COLO668 (cell line): ENCODE measurements around the gene DIS3L2.

Experiments
- DNase-seq: peaks from one replicate; lab custom pipeline; 2025; ENCODE audit not compliant: unreplicated experiment; lab: John Stamatoyannopoulos, UW

DIS3L2 gene

DNA sequence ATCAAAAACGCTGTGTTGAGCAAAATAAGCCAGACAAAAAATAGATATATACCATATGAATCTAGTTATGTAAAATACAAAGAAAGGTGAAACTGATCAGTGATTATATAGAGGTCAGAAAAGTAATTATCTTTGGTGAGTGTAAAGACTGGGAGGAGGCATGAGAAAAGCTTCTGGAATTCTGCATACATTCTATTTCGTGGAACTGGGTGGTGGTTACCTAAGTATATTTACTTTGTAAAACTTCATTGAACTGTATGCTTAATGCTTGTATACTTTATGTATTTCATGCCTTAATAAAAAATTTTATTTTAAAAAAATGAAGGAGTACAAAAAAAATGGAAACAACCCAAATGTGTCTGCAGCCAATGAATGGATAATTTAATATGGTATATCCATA is 263.9 kb downstream of the DIS3L2 start:
- no peak for DNase-seq

DNA sequence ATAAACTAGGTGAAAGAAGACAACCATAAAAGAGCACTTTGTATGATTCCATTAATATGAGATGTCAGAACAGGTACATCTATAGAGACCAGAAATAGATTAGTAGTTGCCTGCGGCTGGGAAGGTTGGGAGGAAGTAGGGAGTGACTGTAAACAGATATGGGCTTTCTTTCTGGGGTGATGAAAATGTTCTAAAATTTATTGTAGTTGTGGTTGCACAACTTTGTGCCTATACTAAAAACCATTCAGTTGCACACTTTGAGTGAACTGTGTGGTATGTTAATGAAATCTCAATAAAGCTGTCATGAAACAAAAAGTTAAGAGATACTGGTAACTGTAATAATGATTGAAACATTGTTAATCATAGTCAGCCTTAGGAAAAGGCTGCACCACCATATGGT is 264.4 kb downstream of the DIS3L2 start:
- no peak for DNase-seq

DNA sequence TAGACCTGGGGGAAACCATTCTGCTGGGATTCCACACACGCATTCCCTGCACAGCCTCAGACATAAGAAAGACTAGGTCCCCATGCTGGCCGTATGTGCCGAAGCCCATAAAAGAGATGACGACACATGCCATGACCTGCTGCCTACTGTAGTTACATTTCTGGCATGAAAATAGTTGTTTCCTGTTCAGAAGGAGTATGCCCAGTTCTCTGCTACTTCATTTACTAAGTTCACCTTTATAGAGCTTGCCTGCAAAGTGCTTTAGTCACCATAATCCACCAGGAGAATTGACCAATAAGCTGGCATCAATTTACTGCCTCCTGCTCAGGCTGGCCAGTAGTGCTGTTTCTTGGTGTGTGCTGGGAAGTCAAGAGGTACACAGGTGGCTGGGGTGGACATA is 266.8 kb downstream of the DIS3L2 start:
- DNase-seq, result no peak

DNA sequence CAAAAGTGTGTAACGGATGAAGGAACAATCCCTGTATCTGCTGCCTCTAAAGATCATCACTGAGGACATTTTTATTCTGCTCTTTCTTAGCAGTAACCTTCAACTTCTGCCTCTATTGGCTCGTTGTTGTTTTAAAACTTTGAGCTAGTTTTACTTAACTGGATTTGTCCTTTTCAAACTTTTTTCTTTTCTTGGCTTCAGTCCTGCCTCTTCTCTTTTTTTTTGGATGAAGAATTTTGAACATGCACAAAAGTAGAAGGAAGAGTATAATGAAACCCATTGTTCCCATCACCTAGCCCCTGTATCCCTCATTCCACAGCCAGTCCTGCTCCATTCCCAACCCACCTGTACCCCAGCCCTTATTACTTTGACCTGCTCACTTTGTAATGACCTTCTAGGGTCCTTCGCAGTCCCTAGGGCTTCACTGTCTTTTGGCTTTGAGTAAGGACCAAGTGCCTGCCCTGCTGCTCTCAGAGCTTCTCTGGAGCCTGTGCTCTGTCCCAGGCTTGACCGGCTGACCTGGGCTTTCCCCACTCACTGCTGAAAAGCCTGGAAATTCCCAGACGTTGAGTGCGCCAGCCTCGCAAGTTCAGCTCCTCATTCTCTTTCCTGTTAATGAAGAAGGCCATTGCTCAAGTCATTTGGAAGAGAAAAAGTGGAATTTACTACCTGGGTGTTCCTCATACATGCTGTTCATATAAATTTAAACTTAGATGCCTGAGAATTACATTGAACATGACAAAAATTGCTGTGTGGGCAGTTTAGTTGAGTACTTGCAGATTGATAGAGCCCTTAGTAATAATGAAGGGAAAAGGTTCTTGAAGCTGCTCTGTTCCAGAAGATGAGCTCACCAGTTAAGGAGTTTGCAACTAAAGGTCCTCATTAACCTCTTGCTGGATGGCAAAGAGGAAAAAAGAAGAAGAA is 267.7 kb downstream of the DIS3L2 start:
- no peak for DNase-seq

DNA sequence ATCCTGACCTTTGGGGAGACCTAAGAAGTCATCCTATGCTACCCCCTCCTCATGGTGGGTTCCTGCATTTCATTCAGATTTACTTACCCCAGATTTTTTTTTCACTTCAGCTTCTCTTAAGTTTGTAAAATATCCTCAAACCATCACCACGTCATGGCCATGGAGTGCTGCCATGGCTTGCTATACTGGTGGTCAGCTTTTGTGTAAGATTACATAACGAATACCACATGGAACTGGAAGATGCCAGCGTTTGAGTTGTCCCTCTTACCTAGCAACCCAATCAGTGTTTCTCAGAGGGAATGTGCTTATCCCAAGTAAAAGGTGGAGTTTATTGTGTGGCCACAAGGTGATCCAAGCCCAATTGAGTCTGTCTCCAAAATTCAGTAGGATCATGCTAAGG is 268.4 kb downstream of the DIS3L2 start:
- DNase-seq, result no peak

DNA sequence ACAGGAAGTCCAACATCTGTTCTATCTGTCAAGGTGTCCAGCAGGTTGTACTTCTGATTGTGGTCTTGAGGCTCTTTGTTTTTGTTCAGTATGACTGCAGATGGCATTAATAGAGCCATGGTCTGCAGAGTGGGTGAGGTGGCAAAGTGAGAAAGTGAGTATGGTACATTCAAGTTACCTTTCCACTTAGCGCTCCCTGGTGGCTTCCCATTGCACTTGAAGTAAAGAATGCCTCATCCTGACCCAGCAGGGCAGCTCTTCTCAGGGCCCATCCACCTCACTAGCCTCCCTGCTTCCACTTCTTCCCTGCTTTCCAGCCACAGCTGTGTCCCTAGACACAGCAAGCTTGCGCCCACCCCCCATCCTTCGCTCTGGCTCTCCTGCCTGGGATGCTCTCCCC is 269.0 kb downstream of the DIS3L2 start:
- DNase-seq, result peak; percentile 13

DNA sequence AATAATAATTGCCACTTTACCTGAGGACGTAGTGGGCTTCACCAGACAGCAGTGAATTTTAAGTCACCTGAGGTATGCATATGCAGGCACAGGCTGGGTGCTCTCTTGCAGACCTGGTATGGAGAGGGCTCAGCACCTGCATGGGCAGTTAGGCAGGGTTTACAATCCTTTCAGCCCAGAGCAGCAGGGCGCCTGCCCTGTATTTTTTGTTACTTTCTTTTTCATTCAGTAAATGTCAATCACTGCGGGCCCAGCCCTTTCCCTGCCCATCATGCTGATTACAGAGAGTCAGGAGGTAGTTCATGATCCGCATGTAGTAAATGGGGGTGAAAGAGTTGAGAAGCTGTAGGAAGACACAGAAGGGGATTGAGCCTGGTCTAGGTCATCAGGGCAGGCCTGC is 270.0 kb downstream of the DIS3L2 start:
- no peak for DNase-seq

DNA sequence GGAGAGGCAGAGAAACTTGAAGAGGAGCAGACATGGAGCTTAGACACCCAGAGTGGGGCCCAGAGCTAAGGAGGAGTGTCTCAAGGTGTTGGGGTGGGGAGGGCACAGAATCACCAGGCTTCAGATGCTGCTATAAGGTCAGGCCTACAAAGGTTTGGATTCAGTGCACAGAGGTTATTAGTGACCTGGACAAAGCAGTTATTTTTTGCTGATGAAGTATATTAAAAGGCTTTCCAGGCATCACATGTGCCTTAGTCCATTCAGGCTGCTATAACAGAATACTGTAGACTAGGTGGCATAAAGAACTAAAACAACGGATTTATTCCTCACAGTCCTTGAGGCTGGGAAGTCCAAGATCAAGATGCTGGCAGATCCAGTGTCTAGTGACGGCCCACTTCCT is 271.4 kb downstream of the DIS3L2 start:
- DNase-seq, result no peak

DNA sequence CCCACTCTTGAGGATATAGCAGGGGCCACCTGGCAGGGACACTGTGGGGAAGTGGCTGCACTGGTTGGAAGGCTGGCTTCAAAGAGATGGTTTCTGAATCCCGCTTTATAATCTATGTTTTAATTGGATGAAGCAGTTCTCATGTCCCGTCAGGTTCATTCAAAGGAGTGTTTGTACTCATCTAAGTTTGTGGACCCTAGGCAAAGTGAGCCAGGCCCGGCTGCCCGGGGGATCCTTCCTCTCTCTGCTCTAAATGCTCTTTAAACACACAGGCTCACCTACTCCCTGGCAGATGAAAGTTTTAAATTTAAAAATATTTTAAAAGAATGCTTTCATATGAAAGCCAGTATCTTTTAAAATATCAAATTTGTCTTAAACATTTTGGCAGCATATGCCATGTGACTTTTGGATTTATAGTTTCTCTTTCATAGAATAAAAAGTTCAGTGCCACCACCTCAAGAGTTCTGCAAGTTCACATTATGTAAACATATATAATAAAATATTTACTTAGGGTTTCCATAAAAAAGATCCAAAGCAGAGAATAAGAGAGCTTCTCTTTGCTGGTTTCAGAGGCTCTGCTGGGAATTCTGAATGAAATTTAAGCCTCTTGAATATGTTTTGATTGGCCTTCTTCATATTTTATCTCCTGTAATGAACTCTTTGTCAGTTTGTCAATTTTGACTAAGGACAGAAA is 273.6 kb downstream of the DIS3L2 start:
- DNase-seq, result no peak

DNA sequence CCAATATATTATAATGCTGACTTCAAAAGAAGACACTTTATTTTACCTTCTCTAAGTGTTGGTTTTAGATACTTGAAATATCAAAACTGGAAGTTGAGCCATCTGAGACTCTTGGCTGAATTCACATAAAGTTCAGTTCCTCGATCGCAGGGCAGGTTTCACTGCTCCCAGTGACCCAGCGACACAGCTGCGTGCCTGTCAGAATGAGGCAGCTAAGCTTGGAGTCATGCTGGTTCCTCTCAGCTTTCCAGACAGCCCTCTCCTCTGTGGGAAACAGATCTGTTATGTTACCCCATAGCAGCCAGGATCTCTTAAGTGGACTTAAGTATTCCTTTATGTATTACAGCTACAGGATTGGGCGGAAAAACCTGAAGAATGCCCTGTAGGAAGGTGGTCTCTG is 274.2 kb downstream of the DIS3L2 start:
- no peak for DNase-seq

DNA sequence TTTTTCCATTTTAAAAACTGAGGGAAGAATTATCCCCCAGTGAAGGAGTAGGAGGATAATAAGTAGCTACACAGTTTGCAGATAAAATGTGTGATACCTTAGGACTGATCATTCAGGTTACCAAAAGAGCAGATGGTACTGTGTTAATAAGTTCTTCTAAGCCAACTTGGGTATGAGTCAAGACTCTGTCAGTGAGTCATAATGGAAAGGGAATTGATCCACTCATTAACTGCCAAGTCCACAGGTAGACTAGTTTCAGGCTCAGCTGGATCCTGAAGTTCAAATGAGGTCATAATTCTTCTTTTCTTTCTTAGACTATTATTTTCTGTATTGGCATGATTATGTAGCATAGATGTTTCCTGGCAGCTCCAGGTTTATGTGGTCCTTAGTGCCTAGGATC is 274.7 kb downstream of the DIS3L2 start:
- DNase-seq, result no peak

DNA sequence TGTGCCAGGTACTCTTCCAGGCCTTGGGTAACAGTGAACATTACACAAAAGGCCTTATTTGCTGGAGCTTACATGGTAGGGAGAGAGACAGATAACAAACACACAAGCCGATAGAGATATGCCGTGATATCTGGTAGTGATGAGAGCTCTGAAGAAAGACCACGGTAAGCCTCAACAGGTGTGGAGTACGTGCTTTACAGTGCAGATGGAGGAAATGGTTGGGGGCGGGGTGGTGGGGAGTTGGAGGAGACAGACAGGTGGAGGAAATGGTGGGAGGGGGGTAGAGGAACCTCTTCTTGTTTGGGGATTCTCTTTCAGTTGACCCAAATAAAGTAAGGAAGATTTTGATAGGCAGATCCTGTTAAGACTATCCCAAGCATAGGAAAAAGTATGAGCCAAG is 276.0 kb downstream of the DIS3L2 start:
- no peak for DNase-seq

DNA sequence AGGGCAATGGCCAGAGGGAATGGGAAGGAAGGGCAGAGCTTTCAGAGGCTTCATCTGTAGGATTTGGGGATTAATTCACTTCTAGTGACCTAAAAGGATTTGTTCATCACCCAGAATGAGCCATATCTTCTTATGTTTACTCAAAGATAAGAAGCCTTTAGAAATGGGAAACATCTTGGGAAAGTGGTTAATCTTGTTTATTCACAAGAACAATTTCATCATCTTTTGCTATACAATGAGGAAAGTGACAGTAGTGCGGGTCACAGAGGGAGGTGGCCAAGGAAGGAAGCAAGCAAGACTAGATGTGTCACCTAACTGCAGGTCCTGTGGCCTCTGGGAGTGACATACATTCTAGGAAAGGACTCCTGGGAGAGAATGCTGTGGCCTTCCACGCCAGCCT is 276.6 kb downstream of the DIS3L2 start:
- DNase-seq, result no peak

DNA sequence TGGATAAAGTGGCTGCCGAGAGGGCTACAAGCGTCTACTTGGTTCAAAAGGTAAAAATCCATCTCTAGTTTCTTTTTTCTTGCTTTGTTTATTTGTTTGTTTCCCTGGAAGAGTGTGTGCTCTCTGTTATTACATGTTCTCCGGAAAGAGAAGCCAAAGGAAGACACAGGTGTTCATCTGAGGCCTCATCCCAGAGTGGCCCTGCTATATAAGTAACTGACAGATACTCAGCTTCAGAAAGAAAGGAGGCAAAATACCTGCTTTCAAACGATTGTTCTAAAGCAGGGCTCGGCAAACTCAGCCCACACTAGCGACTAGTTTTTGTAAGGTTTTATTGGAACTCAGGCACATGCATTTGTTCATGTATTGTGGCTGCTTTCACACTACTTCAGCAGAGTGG is 277.1 kb downstream of the DIS3L2 start:
- DNase-seq, result no peak

DNA sequence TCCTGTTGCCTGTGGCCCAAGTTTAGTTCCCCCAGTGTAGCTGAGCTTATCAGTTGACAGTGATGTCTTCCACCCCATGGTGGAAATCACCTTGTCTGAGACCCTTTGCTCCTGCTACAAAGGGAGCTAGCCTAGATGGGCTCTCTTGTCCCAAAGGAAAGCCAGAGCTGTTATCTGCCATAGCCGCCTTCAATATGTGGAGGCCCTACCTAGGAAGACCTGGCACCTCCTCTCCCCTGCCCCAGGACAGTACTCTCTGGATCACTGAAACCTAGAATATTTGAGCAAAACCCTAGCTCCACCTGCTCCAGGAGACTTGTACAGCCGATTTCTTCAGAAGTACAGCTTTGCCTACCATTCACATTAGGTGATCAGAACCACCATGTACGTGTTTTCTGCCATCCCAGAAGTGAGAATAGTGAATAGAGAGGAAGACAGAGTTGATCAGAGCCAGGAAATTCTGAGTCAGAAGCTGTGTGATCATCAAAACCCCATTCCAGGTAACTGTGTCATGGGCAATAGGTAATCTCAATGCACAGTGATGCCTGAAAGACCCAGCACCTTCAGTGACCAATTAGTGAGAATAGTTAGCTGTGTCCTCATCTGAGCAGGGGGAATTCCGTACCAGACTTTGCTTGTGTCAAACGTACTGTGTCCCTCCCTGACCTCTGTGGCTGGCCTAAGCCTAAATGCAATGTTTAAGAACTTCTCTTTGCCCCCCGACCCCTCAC is 278.6 kb downstream of the DIS3L2 start:
- no peak for DNase-seq

DNA sequence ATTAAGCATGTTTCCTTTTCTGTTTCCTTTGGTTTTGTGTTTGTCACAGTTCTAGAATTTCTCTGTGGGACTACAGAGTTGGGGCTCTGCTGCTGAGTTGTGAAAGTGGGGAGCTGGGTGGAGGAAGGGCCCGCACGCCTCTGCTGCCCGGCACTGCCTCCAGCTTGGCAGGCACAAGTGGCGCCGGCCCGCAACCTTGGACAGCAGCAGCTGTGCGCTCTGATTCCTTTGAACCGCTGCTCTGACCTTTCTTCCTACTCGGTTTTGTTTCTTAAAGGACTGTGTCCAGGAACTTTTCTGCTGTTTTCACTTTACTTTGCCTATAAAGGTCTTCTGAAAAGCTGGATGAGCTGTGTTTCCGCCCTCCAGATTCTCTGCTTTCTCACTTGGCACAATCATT is 279.4 kb downstream of the DIS3L2 start:
- no peak for DNase-seq

DNA sequence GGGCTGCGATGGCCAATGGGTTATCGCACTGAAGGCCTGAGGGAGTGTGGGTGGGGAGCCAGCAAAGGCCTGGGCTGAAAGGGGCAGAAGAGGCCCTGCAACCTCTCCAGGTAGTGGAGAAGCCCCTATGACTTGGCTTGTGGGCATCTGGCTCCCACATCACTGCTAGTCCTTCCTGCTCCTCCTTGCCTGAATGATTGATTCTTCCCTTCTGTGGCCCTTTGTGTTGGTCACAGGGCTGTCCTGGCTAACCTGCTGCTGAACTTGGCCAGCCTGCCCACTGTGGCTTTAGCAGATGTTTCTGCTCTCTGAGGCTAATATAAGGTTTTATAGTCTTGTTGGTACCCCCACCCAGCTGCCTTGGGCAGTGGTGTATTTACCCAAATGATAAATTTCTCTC is 280.8 kb downstream of the DIS3L2 start:
- no peak for DNase-seq

DNA sequence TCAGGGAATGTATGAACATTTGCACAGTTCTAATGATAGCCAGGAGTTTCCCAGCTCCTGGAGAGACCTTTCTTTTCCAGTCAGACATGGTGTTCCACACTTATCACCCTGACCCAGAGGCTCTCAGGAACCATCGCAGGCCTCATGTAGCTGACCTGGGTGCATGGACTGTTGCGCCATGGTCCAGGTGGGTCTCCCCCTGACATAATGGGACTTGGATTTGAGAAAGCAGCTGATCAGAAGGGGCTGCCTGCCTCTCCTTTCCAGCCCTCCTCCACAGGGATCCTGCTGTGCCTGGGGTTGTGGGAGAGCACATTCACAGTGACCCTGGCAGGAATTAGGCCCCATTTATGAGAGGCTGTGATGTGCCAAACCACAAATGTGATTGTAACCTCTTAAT is 283.6 kb downstream of the DIS3L2 start:
- DNase-seq, result no peak

DNA sequence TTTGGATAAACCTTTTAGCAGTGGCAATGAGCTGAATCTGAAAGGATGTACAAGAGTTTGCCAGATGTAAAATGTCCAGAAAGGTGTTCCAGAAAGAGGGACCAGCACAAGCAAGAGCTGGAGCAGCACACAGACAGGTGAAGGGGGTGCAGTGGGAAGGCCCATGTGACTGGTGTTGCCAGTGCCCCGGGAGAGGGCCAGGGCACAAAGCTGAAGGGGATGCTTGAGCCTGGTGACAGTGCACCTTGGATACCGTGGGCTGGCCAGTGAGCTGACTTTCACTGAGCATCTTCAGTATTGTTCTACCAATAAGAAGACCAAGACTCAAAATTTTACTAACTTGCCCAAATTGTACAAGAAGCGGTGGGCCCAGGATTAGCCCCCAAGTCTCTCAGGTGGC is 284.7 kb downstream of the DIS3L2 start:
- DNase-seq, result no peak

DNA sequence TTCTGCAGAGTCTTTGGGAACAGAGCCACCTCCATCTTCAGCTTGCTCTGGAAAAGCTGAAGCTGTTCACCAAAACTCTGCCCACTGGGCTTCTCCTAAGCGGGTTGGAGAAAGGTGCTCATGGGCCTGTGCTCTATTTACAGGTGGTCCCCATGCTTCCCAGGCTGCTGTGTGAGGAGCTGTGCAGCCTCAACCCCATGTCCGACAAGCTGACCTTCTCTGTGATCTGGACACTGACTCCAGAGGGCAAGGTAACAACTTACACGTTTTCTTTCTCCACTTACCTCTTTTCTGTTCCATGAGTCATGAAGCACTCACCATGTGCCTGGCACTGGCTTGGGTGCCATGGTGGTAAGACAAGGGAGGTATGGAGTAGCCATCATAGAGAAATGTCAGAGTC is 287.6 kb downstream of the DIS3L2 start:
- no peak for DNase-seq

DNA sequence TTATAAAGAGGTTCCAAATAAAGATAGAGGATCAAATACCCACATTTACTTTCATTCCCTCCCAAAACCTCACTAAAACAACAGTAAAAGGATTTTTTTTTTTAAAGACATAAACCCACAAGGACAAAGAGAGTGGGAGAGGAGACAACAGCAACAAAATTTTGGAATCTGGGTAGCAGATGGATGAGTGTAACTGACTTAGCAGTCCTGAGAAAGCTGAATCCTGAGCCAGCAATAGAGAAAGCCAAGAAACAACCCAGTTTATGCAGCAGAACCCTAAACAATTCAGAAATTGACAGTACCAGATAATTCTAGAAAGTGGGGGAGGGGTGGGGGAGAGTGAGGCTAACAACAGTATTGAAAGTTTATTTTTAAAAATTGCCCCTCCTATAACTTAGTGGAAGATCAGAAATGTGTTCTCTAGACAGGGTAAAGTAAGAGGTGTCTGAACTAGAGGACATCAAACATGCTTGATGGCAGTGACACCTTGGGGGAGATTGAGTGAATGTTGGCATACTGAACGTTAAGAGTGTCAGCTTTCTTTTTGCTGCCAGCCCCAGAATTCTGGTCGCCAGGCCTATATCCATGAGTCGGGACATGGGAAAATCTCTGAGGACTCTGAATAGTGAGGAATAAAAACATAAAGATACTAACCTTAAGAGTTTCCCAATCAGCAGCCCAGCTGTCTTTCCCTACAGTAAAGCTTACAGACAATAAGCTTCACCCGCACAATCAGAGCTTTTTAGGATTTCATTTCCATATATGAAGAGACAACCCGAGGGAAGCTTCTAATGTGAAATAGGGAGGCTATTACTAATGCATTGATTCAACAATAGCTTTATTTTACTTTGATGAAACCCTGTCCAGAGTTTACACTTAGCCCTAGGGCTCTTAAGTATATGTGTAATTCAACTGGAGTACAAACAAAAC is 289.0 kb downstream of the DIS3L2 start:
- DNase-seq, result no peak
